IPS DF 6.9 (cell line): ENCODE measurements around the gene CD6.
"Not testable (repeated sequence)": the region's sequence is repeated elsewhere in the genome, so short reads cannot be mapped to it uniquely, and the experiment has no call there.

Source experiments
- DNase-seq: peaks from one replicate; pipeline ENCODE4 v3.0.0-alpha.2; 2013; ENCODE audit warnings: low read depth, low spot score
- H3K27ac ChIP-seq: one replicate; pipeline ENCODE4 v1.5.1; 2013; ENCODE audit warnings: low read length, control low read depth
- H3K27me3 ChIP-seq: 2 replicates; pipeline ENCODE4 v1.6.1; 2013; ENCODE audit warnings: mild to moderate bottlenecking, low read length; ENCODE audit not compliant: control insufficient read depth, insufficient read depth
- H3K36me3 ChIP-seq: 2 replicates; pipeline ENCODE4 v1.6.1; 2013; ENCODE audit warnings: low read length; ENCODE audit not compliant: control insufficient read depth, insufficient read depth
- H3K4me1 ChIP-seq: 2 replicates; pipeline ENCODE4 v1.6.1; 2013; ENCODE audit warnings: low read length; ENCODE audit not compliant: control insufficient read depth, insufficient read depth
- H3K4me3 ChIP-seq: 2 replicates; pipeline ENCODE4 v1.5.1; 2013; ENCODE audit warnings: mild to moderate bottlenecking, low read length
- H3K9me3 ChIP-seq: 2 replicates; pipeline ENCODE4 v1.6.1; 2013; ENCODE audit warnings: low read length, inconsistent platforms; ENCODE audit not compliant: control insufficient read depth, insufficient read depth
- WGBS: extraction: QIAGEN DNeasy Blood & Tissue Kit; methylation state at CpG from one replicate; pipeline ENCODE4 v1.1.7; 2013; ENCODE audit warnings: mixed read lengths, missing lambda C conversion rate; ENCODE audit not compliant: insufficient read length, insufficient coverage; 5-methylcytosine and 5-hydroxymethylcytosine counted together

CD6 gene

GRCh38 chr11:61055776-61056175, 84.3 kb downstream of the CD6 start:
- no peak for DNase-seq
- no peak overlapping the region for H3K27ac ChIP-seq
- H3K27me3 ChIP-seq = no peaks in the 10 kb centered on the region
- no peak overlapping the region for H3K4me3 ChIP-seq
- no CpG with 5 or more reads among the region's 8 CpGs for WGBS
- H3K9me3 ChIP-seq = no peaks in the 10 kb centered on the region
- H3K4me1 ChIP-seq = no peaks in the 10 kb centered on the region
- H3K36me3 ChIP-seq = no peaks in the 10 kb centered on the region

GRCh38 chr11:61056571-61056970, 85.1 kb downstream of the CD6 start:
- no CpG with 5 or more reads among the region's 6 CpGs for WGBS
- H3K36me3 ChIP-seq = no peaks in the 10 kb centered on the region
- no peak overlapping the region for H3K4me3 ChIP-seq
- H3K9me3 ChIP-seq = no peaks in the 10 kb centered on the region
- no peaks in the 10 kb centered on the region for H3K27me3 ChIP-seq
- no peak for DNase-seq
- no peaks in the 10 kb centered on the region; the same call in 1 of the 2 replicates for H3K4me1 ChIP-seq
- no peak overlapping the region for H3K27ac ChIP-seq

GRCh38 chr11:61056981-61057380, 85.5 kb downstream of the CD6 start:
- Histone ChIP-seq H3K4me3 (no peak overlapping the region), H3K36me3 (no peaks in the 10 kb centered on the region), H3K27me3 (no peaks in the 10 kb centered on the region), H3K4me1 (no peaks in the 10 kb centered on the region; the same call in 1 of the 2 replicates), H3K27ac (no peak overlapping the region), H3K9me3 (no peaks in the 10 kb centered on the region)
- no peak for DNase-seq
- WGBS = no CpG with 5 or more reads among the region's 7 CpGs

- H3K4me3 ChIP-seq = no peak overlapping the region
Observed at GRCh38 chr11:61057615-61058014, 86.1 kb downstream of the CD6 start.

GRCh38 chr11:61058583-61059259, 87.2 kb downstream of the CD6 start:
- Histone ChIP-seq H3K4me1 (no peaks in the 10 kb centered on the region; the same call in 1 of the 2 replicates), H3K4me3 (no peak overlapping the region), H3K36me3 (no peaks in the 10 kb centered on the region), H3K27ac (no peak overlapping the region), H3K27me3 (no peaks in the 10 kb centered on the region), H3K9me3 (no peaks in the 10 kb centered on the region)
- DNase-seq = no peak
- no CpG with 5 or more reads among the region's 14 CpGs for WGBS

More at GRCh38 chr11:61057615-61058014, 86.1 kb downstream of the CD6 start:
- no peaks in the 10 kb centered on the region; the same call in 1 of the 2 replicates for H3K4me1 ChIP-seq
- H3K27me3 ChIP-seq = no peaks in the 10 kb centered on the region
- WGBS = no CpG with 5 or more reads among the region's 12 CpGs
- H3K36me3 ChIP-seq = no peaks in the 10 kb centered on the region
- DNase-seq = no peak
- H3K9me3 ChIP-seq = no peaks in the 10 kb centered on the region
- no peak overlapping the region for H3K27ac ChIP-seq

- no peak overlapping the region for H3K4me3 ChIP-seq
- H3K9me3 ChIP-seq = no peaks in the 10 kb centered on the region
- no peak for DNase-seq
- H3K27ac ChIP-seq = no peak overlapping the region
- WGBS = no CpG with 5 or more reads among the region's 8 CpGs
- no peaks in the 10 kb centered on the region for H3K27me3 ChIP-seq
- no peaks in the 10 kb centered on the region; the same call in 1 of the 2 replicates for H3K4me1 ChIP-seq
- H3K36me3 ChIP-seq = no peaks in the 10 kb centered on the region
Observed at GRCh38 chr11:61059260-61059752, 87.8 kb downstream of the CD6 start.

- Histone ChIP-seq H3K4me3 (no peak overlapping the region), H3K4me1 (no peaks in the 10 kb centered on the region; the same call in 1 of the 2 replicates), H3K27ac (no peak overlapping the region)
Observed at GRCh38 chr11:61061081-61061826, 89.8 kb downstream of the CD6 start.

GRCh38 chr11:61062181-61062930, 90.9 kb downstream of the CD6 start:
- no peak overlapping the region for H3K27ac ChIP-seq
- WGBS = no CpG with 5 or more reads among the region's 9 CpGs
- no peaks in the 10 kb centered on the region for H3K27me3 ChIP-seq
- DNase-seq = no peak
- no peaks in the 10 kb centered on the region for H3K36me3 ChIP-seq
- no peaks in the 10 kb centered on the region; the same call in 1 of the 2 replicates for H3K4me1 ChIP-seq
- no peak overlapping the region for H3K4me3 ChIP-seq
- no peaks in the 10 kb centered on the region for H3K9me3 ChIP-seq

More at GRCh38 chr11:61061081-61061826, 89.8 kb downstream of the CD6 start:
- no peaks in the 10 kb centered on the region for H3K36me3 ChIP-seq
- H3K27me3 ChIP-seq = no peaks in the 10 kb centered on the region
- H3K9me3 ChIP-seq = no peaks in the 10 kb centered on the region
- WGBS = no CpG with 5 or more reads among the region's 13 CpGs
- DNase-seq = no peak

GRCh38 chr11:61065236-61065635, 93.8 kb downstream of the CD6 start:
- H3K4me1 ChIP-seq, H3K27ac ChIP-seq, H3K9me3 ChIP-seq, DNase-seq, H3K27me3 ChIP-seq, H3K4me3 ChIP-seq, H3K36me3 ChIP-seq: not testable (repeated sequence)
- no CpG with 5 or more reads among the region's 13 CpGs for WGBS

- Histone ChIP-seq H3K36me3 (no peaks in the 10 kb centered on the region), H3K4me1 (no peaks in the 10 kb centered on the region; the same call in 1 of the 2 replicates), H3K27ac (no peak overlapping the region), H3K9me3 (no peaks in the 10 kb centered on the region), H3K4me3 (no peak overlapping the region), H3K27me3 (no peaks in the 10 kb centered on the region)
- WGBS = 100% methylated on average over 4 of the region's 19 CpGs
- DNase-seq = no peak
Observed at GRCh38 chr11:61065955-61066638, 94.6 kb downstream of the CD6 start.
